BJ (cell line): Measurements from ENCODE around the gene SYNPO2. TPM values are rescaled to one million over a fixed set of nuclear protein-coding genes. Genes with fewer than 3 reads are reported as not detected.
A peak's percentile ranks its signal among the peaks of the same experiment; 100 is the strongest.
"Not testable (repeated sequence)": the region's sequence is repeated elsewhere in the genome, so short reads cannot be mapped to it uniquely, and the experiment has no call there.

Experiments used
- CTCF ChIA-PET: fragments of 350-600 bp; formaldehyde crosslinking; extraction: SDS; loops from one replicate; lab custom pipeline; 2021; ENCODE audit warnings: antibody characterized with exemption, inconsistent platforms; lab: Yijun Ruan, JAX
- POLR2A ChIA-PET: fragments of 300-600 bp; sonication (Branson Sonifier 250); formaldehyde crosslinking; extraction: SDS; loops from one replicate; lab custom pipeline; 2021; ENCODE audit warnings: antibody characterized with exemption; lab: Charles Lee
- DNase-seq: peaks from one replicate; pipeline ENCODE4 v3.0.0-alpha.2; 2011; ENCODE audit warnings: low read depth
- H3K27me3 ChIP-seq: 2 replicates; pipeline ENCODE4 v1.6.0; 2011; ENCODE audit warnings: low read length; ENCODE audit not compliant: control insufficient read depth, insufficient read depth
- H3K36me3 ChIP-seq: 2 replicates; pipeline ENCODE4 v1.5.1; 2011; ENCODE audit warnings: low read length; ENCODE audit not compliant: control insufficient read depth, insufficient read depth
- H3K4me3 ChIP-seq: 2 replicates; pipeline ENCODE4 v1.5.1; 2011; ENCODE audit warnings: low read depth, mild to moderate bottlenecking, control low read depth, low read length
- polyA plus RNA-seq: library from polyadenylated mRNA; depleted of rRNA; stranded (reverse); fragments of >200 nt; gene quantifications from 2 replicates; pipeline ENCODE4 v1.2.3, GENCODE V29; 2011
- TF ChIP-seq, protein P1 (sequence below): IDR thresholded peaks from 2 replicates; pipeline ENCODE4 v1.5.1; 2011; ENCODE audit warnings: low read depth, mild to moderate bottlenecking, control low read depth, inconsistent platforms, low read length, moderate library complexity; ENCODE audit not compliant: insufficient read depth

Gene SYNPO2
- polyA plus RNA-seq, 1 experiment = 39.9 TPM

DNA sequence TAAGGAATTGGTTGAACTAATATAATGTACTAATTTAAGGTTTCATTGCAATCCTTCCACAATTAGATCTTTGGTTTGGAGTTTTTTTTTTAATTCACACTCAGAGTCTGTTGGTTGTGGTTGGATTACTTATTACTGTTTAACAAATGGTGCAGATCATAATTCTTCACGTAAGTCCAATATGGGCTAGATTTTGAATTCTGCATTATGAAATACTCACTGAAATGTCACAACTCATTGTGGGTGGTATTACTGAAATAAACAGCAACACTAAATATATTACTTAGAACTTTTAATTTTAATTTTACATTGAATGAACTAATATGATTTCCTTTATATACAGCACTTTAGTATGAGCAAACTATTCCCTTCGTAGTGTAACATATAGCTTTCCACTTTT, 152.7 kb downstream of the SYNPO2 start:
- no peaks in the 10 kb centered on the region for H3K36me3 ChIP-seq
- DNase-seq = no peak
- ChIA-PET CTCF (interaction anchor here (0.7 to 6.3 kb wide), 16 partner anchors 11 to 258 kb away, joined by 3 to 37 read pairs (median 4); partner anchors contain the start of gene USP53), POLR2A (interaction anchor here (0.8 to 1.5 kb wide), 7 partner anchors 16 to 258 kb away, joined by 4 to 13 read pairs (median 6); partner anchors contain the start of gene USP53)
- TF ChIP-seq, protein P1, sequence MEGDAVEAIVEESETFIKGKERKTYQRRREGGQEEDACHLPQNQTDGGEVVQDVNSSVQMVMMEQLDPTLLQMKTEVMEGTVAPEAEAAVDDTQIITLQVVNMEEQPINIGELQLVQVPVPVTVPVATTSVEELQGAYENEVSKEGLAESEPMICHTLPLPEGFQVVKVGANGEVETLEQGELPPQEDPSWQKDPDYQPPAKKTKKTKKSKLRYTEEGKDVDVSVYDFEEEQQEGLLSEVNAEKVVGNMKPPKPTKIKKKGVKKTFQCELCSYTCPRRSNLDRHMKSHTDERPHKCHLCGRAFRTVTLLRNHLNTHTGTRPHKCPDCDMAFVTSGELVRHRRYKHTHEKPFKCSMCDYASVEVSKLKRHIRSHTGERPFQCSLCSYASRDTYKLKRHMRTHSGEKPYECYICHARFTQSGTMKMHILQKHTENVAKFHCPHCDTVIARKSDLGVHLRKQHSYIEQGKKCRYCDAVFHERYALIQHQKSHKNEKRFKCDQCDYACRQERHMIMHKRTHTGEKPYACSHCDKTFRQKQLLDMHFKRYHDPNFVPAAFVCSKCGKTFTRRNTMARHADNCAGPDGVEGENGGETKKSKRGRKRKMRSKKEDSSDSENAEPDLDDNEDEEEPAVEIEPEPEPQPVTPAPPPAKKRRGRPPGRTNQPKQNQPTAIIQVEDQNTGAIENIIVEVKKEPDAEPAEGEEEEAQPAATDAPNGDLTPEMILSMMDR = no peak
- H3K27me3 ChIP-seq = no peaks in the 10 kb centered on the region
- no peak overlapping the region for H3K4me3 ChIP-seq

DNA sequence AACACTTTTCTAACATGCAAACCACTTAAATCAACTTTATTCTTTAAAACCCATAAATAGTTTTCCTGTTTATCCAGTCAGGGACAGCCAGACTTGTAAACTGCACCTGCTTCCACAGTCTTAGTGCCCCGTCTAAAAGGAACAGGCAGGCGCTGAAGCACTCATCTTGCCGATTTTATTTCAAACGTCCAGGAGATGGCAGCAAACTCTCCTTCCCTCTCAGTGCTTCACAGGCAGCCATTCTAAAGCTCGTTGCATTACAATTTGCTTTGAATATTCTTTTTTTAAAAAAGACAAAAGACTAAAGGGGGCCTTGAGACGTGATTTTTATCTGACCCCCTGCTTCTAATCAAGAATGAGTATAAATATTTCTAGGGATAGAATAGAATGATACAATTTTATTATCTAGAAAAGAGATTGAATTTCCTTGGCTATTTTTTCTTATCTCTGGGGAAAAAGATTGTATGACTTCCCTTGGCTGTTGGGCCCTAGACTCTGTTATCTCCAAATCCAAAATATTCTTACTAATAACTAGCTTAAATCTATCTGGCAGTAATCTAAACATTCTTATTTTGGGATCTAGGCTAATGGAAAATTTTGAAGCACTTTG, 153.4 kb downstream of the SYNPO2 start:
- TF ChIP-seq, protein P1 = peak; percentile 62
- ChIA-PET CTCF (interaction anchor here (0.6 to 6.3 kb wide), 12 partner anchors 11 to 173 kb away, joined by 3 to 37 read pairs (median 5); partner anchors contain the start of gene USP53), POLR2A (interaction anchor here (0.6 kb wide), 1 partner anchor 258 kb away, joined by 3 read pairs; no protein-coding TSS in a partner anchor)
- no peaks in the 10 kb centered on the region for H3K36me3 ChIP-seq
- no peak for DNase-seq
- no peaks in the 10 kb centered on the region for H3K27me3 ChIP-seq
- no peak overlapping the region for H3K4me3 ChIP-seq

DNA sequence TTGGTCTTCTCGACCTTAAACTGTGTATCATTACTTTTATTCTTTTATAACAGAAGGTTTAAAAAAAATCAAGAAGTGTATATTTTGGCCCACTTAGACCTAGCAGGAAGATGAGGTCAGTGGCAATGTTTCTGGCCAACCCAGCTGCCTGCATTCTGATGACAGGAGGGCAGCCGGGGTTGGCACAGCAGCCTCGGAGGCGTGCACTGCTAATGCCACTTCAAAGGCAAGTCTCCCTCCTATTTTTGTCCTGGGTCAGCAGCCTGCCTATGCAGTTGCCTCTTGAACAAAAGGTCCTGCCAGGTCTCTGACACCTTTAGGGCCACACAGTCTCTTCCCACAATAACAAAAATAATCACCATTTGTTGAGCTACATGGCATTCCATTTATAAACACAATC, 157.6 kb downstream of the SYNPO2 start:
- no peak for DNase-seq
- TF ChIP-seq, protein P1 = no peak
- Histone ChIP-seq H3K4me3 (no peak overlapping the region), H3K36me3 (no peaks in the 10 kb centered on the region), H3K27me3 (no peaks in the 10 kb centered on the region)
- POLR2A ChIA-PET = interaction anchor here (0.6 kb wide), 1 partner anchor 176 kb away, joined by 6 read pairs; no protein-coding TSS in a partner anchor
- CTCF ChIA-PET = interaction anchor here (0.8 to 1.4 kb wide), 2 partner anchors 12 to 193 kb away, joined by 3 read pairs; no protein-coding TSS in a partner anchor

DNA sequence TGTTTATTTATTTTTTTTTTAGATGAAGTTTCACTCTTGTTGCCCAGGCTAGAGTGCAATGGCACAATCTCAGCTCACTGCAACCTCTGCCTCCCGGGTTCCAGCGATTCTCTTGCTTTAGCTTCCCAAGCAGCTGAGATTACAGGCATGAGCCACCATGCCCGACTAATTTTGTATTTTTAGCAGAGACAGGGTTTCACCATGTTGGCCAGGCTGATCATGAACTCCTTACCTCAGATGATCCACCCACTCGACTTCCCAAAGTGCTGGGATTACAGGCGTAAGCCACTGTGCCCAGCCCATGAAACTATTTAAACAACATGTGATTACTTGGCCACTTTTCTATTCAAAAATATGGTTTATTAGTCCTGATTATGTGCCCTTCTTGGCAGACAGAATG, 158.4 kb downstream of the SYNPO2 start:
- CTCF ChIA-PET = interaction anchor here (1.4 kb wide), 1 partner anchor 13 kb away, joined by 3 read pairs; no protein-coding TSS in a partner anchor

DNA sequence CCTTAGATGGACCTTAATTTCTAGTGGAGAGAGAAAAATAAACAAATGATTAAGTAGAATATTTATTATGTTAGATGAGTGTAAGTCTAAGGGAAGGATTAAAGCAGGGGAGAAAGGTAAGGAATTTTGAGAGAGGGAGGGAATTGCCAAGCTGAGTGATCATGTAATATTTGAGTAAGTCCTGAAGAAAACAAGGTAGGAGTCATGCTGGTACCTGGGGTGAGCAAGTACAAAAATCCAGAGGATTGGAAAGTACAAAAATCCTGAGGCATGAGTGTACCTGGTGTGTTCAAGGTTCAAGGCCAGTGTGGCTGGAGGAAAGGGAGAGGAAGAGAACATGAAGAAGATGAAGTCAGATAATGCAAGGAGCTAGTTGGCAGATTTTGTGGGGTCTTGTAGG, 159.8 kb downstream of the SYNPO2 start:
- CTCF ChIA-PET = interaction anchor here (1.3 kb wide), 1 partner anchor 9 kb away, joined by 3 read pairs; no protein-coding TSS in a partner anchor
- TF ChIP-seq, protein P1 = no peak
- H3K4me3 ChIP-seq = no peak overlapping the region
- no peaks in the 10 kb centered on the region for H3K36me3 ChIP-seq
- no peaks in the 10 kb centered on the region for H3K27me3 ChIP-seq
- DNase-seq = no peak
- POLR2A ChIA-PET = no interaction called here

More for the DNA sequence above, 158.4 kb downstream of the SYNPO2 start:
- H3K27me3 ChIP-seq, POLR2A ChIA-PET, H3K4me3 ChIP-seq, DNase-seq, H3K36me3 ChIP-seq: not testable (repeated sequence)
